Esophagus muscularis mucosa (tissue), 3 donors: ENCODE data around the gene ANKRD39.

ENCODE experiments used
- CTCF ChIP-seq, 3 experiments: fragments of 200-600 bp in 2 of 3; fragments of 450-650 bp in 1 of 3; sonication (generic) in 2 of 3; IDR thresholded peaks; one replicate each; pipeline ENCODE4 v1.5.1; 2017 to 2019; ENCODE audit warnings: antibody characterized with exemption in 3 of 3, mild to moderate bottlenecking in 2 of 3, moderate library complexity in 1 of 3
- POLR2A ChIP-seq: fragments of 450-650 bp; IDR thresholded peaks from one replicate; pipeline ENCODE4 v1.6.1; 2017; ENCODE audit warnings: antibody characterized with exemption, moderate library complexity, mild to moderate bottlenecking, low read depth
- POLR2AphosphoS5 ChIP-seq, 2 donors: sonication (generic); formaldehyde crosslinking; IDR thresholded peaks; one replicate each; pipeline ENCODE4 v1.6.1; 2017; ENCODE audit warnings: antibody characterized with exemption in 2 of 2

- TF ChIP-seq CTCF (IDR thresholded peaks at IDR 0.05) = no peak
- no peak for TF ChIP-seq POLR2A
- TF ChIP-seq POLR2AphosphoS5 (IDR thresholded peaks at IDR 0.05) = no peak
Observed at GRCh38 chr2:96898135-96898505, 40.3 kb upstream of the ANKRD39 start.
